ENCODE results near the gene WWOX. TPM values are rescaled to one million over a fixed set of nuclear protein-coding genes. Genes with fewer than 3 reads are reported as not detected.

Gene WWOX
- polyA plus RNA-seq, 3 donors = 40.3 to 43.7 (median 41.5) TPM

DNA sequence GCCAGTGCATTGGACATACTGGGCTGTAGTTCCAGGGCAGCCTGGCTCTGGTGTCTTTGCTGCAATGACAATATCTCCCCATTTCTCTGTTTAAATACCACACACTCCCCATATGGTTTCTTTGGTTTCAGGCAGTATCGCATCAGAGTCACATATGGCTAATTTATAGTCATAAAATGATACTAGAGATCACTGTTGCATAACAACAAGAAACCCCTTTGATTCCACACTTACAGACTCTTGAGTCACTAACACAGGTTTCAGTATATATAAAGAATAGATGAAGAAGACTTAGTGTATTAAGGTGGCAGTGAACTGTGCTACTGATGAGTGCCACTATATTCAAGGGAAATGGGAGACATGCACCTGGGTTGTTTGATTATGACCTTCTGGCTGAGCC, 281.6 kb downstream of the WWOX start:
- no peak for DNase-seq (ENCODE audit: low read depth in 3 of 3, low spot score in 2 of 3)

DNA sequence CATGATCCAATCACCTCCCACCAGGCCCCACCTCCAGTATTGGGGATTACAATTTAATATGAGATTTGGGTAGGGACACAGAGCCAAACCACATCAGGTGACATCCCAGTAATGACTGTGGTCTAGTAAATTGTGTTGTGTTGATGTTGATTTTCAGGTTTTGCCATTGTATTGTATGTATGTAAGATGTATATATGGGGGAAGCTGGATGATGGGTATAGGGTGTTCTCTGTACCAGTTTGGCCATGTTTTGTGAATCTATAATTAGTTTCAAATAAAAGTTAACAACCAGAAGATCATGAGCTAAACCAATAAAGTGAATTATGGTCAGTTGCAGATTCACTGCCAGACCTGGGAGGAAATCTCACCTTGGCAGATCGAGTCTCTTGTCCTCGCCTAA, 283.7 kb downstream of the WWOX start:
- DNase-seq (ENCODE audit: low read depth in 3 of 3, low spot score in 2 of 3) = no peak

DNA sequence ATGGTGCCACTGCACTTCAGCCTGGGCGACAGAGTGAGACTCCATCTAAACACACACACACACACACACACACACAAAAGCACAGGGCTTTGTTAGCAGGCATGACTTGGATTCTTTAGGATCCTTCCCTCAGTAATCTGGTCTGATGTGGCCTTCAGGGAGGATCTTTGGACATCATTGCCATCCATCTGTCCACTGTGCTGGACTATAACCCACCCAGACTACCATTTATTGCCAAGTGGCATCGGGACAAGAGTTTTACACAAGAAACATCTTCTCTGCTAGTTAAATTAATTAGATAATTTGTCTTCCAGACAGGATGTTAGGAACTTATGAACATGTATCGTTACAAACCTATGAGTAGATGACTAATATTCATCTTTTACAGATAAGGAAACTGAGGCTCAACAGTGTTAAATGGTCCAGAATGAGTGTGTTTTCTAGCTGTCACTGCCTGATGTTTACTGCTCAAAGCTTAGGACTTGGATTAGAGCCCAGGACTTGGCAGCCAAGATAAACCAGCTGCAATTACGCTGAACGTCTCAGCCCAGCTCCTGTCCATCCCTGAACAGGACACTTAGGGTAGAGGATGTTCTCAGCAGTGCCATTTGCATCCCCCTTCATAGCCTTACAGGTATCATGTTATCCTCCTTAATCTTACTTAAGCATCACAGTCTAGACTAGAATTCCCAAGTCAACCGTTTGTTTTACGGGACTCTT, 285.8 kb downstream of the WWOX start:
- no peak for DNase-seq (ENCODE audit: low read depth in 3 of 3, low spot score in 2 of 3)

DNA sequence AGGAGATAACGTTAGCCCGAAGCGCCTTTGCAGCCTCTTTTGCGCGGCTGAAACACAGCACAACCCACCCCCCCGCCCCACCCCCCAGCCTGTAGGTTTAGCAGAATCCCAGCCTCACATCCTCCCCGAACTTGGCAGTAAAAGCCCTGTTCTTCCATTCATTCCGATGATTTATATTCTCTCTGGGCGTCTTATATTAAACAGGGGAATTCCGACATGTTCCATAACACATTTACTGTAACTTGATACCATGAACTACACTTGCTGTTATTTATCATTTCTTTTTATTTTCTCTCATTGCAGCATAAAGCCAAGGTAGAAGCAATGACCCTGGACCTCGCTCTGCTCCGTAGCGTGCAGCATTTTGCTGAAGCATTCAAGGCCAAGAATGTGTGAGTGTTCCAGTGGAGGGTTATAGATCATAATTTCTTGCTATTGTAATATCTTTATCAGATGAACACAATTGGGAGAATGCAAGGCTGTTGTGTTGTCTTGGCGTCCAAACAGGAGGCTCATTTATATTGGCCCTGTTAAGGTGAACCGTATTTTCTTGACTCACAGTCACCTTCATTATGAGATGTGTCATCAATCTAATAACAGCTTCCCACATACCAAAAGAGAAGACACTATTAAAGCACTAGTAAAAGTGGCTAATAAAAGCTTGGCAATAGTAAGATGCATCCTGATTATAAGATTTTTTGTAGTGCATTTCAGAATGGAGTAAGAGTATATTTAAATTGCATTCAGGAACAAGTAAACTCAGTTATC, 287.3 kb downstream of the WWOX start:
- peak in 2 of 3 donors; percentile 41 to 44 for DNase-seq (ENCODE audit: low read depth in 3 of 3, low spot score in 2 of 3)

DNA sequence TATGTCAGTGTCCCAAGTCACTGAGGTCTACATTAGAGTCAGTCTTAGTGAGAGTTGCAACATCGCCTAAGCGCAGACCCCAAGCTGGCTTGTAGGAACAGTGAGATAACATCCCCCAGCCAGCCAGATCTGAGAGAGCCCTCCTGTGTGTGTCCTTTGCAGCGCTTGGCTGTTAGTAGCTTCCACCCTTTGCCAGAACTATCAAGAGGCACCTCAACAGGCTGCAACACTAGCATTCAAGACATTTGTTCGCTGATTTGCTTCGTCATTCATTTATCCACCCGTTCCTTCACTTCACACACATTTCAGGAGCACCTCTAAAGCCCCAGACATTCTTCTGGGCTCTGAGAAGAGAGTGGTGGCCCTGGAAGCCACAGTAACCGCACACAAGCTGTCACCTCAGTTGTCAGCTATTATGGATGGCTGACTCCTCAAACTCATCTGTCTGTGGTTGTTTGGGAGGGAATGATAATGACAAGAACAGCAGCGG, 289.6 kb downstream of the WWOX start:
- DNase-seq (ENCODE audit: low read depth in 3 of 3, low spot score in 2 of 3) = no peak

DNA sequence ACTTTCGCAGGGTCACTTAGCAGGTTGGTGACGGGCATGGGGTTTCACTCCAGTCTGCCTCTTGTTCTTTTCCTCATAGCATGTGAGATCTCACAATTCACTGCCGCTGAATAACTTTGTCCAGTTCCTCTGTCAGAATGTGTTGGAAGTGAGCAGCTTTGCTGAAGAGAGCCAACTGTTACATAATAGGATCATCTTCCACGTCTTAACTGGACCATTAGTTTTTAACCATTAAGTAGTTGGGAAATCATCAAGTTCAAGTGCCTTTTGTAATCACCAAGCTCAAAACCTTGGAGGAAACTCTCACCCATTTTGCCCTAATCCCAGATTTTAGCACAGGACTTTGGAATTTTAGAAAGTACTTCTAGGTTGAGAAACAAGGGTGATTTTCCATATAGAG, 290.6 kb downstream of the WWOX start:
- DNase-seq (ENCODE audit: low read depth in 3 of 3, low spot score in 2 of 3) = no peak

DNA sequence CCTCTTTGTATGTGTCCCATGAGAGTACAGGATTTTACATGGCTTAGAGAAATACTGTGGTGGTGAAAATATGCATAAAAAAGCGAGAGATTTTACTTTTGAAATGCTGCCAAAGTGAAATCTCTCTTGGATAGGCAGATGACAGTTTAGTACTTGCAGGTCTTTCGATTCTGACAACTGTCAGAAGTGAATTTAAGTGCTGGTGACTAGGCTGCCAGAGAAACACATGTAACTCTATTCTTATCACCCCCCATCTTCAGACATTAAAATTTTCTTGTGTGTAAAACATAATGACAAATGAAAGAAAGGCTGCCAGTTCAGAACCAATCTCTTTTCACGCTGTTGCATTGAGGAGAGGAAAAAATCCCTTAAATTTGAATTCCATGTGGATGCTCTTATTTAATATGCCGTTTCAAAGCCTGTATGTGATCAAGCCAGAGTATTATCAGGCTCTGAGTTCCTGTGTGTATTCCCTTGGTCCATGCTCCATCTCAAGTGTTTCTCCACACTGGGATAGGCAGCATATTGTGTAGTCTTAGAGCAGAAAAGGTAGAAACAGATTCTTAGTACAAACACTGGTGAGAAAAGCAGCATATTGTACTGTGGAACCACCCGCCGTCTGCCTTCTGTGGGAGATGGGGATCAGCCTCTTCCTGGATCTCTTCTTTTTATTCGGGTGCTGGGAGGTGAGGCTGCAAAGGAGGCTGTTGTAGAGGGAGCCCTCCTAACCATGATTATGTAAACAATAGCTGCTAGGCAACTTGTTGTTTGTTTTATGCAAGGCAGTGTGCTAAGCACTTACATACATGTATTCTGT, 291.3 kb downstream of the WWOX start:
- no peak for DNase-seq (ENCODE audit: low read depth in 3 of 3, low spot score in 2 of 3)

DNA sequence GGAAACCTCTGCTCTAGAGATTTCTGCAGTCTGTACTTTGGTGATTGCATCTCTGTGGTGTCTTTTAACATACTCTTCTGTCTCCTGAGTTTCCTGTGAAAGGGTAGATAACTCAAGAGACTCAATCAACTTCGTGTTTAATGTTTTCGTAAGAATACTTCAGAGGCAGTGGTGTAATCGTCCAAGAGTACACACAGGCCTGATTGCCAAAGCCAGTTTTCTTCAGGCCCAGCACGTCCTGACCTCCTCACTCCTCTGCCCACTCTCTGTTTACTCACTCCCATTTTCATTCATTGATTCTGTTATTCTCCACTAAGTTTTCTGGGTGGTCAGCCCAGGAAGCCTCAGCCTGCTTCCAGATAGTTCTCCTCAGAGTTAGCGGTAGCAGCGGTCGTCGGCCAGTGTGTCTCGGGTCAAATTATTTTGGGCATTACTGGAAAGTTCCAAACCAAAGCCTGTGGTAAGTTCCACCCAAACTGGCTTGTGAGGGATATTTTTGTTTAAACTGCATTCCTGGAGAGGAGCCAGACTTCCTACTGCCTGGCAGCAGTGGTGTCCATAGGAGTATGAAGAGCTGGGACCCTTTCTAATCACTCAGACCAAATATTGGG, 293.2 kb downstream of the WWOX start:
- DNase-seq (ENCODE audit: low read depth in 3 of 3, low spot score in 2 of 3) = no peak

DNA sequence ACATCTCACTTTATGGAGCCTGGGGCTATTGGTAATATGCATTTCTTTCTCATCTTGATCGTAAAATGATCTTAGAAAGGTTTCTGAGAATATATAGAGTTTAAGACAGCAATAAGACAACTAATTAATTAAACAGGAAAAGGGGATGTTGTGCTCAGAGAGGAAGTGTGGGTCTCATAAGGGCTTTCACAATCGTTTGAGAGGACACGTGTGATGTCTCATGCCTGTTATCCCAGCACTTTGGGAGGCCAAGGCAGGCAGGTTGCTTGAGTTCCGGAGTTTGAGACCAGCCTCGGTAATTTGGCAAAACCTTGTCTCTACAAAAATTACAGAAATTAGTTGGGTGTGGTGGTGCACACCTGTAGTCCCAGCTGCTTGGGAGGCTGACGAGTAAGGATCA, 295.6 kb downstream of the WWOX start:
- DNase-seq (ENCODE audit: low read depth in 3 of 3, low spot score in 2 of 3) = no peak

DNA sequence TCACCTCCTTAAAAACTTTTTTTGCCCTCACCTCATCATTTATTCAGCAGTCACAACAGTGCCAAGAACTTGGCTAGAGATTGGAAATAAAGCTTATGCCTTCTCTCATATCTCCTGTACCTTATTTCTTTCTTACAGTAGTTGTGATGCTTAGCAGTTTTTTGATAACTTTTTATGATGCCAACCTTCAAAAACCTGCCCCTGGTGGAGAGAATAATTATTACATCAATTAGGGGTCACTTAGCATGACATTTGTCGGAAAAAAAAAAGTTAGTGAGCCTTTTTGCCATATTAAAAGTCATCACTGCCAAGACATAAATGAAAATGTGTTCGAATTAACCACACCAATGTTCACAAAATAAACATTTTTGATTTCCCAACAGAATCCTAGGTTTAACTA, 296.6 kb downstream of the WWOX start:
- DNase-seq (ENCODE audit: low read depth in 3 of 3, low spot score in 2 of 3) = no peak

DNA sequence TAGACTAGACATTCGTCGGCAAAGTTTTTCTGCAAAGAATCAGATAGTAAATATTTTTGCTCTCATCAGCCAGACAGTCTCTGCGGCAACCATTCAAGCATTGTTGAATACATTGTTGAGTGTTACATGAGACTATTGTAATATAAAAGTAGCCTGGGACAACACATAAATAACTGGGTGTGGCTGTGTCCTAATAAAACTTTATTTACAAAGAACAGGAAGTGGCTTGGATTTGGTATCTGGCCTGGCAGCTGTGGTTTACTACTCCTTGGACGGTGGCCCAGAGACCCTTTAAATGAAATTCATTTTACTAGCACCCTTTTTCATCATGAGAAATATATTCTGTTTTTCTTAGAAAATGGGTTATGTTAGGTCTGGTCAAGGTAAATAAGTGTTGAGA, 297.2 kb downstream of the WWOX start:
- no peak for DNase-seq (ENCODE audit: low read depth in 3 of 3, low spot score in 2 of 3)

DNA sequence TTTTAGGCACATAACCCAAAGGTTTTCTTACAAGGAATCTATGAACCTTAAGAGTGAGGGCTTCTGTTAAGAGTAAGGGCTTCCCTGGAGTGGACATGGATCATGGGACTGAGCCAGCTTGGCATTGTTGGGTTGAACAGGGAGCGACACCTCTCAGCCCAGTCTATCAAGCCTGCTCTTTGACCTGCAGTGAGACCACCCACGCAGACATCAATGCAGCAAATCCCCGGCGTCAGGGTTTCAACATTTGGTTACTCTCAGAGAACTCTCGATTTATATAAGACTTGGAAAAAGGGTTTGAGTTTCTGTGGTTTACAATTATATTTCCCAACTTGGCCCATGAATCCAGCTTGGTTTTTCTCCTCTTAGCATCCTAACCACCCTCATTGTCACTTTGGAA, 299.9 kb downstream of the WWOX start:
- no peak for DNase-seq (ENCODE audit: low read depth in 3 of 3, low spot score in 2 of 3)

DNA sequence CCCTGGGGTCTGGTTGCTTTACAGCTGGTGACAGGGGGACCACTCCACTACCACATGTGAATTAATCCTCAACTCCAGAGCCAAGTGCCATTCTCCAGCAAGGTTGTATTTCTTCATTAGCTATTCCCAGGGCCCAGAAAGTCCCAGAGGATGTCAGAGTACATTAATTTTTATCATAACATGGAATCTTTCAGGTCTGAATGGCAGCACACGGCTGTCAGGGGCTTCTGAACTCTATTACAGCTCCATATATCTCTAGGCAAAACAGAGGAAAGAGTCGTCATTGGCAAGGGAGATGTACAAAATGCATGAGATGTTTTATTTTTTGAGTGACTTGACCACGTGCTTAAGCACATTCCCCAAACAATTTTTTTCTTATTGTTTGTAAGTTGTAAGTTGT, 303.4 kb downstream of the WWOX start:
- no peak for DNase-seq (ENCODE audit: low read depth in 3 of 3, low spot score in 2 of 3)

DNA sequence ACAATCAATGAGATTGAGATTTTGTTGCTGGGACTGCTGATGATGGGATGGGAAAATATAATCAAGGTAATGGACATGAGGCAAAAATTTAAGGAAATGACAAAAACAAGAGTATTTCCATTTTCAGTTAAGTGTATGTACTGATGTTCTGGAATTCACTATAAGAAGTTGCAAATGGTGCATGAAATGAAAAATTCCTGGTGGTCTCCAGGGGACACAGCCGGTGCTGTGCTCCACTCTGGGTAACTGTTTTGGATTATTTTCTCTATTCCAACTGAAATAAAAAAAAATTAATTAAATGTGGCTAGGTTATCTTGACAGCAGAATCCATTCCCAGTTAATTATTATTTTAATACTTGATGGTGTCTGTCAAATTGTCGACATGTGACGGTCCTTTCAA, 305.6 kb downstream of the WWOX start:
- DNase-seq (ENCODE audit: low read depth in 3 of 3, low spot score in 2 of 3) = no peak

DNA sequence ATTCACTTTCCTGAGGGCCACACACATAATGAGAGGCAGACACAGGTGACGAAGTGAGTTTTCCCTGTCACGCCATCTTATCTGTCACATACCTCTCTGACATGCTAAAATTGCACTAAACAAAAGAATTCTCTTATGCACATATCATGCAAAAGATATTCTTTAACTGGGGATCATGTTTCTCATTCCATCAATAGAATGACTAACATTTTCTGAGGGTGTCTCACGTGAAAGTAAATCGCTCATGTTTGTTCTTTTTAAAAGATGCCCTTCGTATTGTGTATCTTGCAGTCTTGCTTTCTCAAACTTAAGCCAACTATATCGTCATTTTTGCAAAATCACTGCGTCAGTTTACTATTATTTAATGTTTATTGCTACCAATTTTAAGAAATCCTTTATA, 306.4 kb downstream of the WWOX start:
- no peak for DNase-seq (ENCODE audit: low read depth in 3 of 3, low spot score in 2 of 3)

DNA sequence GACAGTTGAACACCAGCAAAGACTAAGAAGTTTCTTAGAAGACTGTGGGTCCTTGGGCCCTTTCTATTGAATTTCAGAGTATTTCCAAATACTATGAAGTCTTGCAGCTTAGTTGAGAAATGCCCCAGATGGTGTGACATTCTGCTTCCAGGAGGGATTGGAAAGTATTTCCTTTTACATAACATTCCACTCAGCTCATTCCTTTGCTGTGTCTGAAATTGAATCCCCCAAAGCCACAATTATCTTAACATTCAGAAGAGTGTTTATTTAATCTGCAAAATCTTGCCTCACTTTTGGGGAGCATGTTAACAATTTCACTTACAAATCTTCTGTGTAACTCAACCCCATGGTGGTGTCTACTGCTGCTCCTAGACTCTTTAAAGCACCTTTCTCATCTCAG, 307.7 kb downstream of the WWOX start:
- DNase-seq (ENCODE audit: low read depth in 3 of 3, low spot score in 2 of 3) = no peak

DNA sequence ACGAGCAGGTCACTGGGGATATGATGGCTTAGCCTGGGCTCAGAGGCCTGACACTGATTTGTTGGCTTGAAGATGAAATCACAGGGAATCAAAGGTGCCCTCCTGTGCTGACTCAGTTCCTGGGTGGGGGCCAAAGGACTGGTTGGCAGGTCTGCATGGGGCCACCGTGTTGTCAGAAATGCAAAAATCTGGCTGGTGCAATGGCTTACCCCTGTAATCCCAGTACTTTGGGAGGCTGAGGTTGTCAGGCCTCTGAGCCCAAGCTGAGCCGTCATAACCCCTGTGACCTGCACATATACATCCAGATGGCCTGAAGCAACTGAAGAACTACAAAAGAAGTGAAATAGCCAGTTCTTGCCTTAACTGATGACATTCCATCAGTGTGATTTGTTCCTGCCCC, 314.2 kb downstream of the WWOX start:
- DNase-seq (ENCODE audit: low read depth in 3 of 3, low spot score in 2 of 3) = no peak

DNA sequence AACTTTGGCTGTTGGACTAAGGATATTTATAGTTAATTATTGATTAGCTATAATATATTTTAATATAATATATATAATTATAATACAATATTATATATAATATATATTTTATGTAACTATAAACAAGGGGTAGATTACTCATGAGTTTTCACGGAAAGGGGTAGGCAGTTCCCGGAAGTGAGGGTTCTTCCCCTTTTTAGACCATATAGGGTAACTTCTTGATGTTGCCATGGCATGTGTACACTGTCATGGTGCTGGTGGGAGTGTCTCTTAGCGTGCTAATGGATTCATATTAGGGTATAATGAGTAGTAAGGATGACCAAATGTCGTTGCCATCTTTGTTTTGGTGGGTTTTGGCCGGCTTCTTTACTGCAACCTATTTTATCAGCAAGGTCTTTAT, 315.6 kb downstream of the WWOX start:
- DNase-seq (ENCODE audit: low read depth in 3 of 3, low spot score in 2 of 3) = no peak

DNA sequence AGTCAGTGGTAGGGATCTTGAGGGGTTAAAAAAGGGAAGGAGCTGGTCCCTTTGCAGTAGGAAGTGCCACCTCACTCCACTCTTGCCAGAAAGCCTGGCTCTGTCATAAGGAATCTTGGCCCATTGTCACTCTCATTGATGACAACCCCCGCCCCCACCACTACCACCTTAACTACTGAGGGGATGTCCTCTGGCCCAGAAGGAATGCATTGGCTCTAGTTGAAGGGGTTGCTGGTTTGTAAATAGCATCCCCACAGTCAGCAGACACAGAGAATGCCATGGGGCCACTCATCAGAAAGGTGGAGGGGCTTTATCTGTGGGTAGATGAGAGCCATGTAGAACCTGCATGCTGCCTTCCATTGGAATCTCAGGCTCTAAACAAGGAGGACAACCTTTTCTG, 316.2 kb downstream of the WWOX start:
- DNase-seq (ENCODE audit: low read depth in 3 of 3, low spot score in 2 of 3) = no peak

DNA sequence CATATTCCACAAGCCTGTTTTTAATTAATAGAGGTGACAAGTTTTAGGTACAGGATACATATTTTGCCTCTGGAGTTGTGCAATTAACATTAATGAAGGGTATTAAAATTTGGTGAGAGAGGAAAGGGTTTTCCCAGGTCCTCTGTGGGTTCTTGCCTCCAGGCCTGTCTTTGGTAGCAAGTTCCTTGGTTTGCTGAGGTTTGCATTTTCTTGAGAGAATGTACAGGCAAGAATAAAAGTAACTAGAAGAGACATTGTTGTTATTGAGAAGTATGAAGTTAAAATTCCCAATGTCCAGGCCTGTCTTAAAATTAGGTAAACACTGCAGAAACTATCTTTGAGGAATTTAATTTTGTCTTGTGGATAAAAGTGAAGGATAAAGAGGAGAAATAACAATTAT, 316.9 kb downstream of the WWOX start:
- DNase-seq (ENCODE audit: low read depth in 3 of 3, low spot score in 2 of 3) = no peak

DNA sequence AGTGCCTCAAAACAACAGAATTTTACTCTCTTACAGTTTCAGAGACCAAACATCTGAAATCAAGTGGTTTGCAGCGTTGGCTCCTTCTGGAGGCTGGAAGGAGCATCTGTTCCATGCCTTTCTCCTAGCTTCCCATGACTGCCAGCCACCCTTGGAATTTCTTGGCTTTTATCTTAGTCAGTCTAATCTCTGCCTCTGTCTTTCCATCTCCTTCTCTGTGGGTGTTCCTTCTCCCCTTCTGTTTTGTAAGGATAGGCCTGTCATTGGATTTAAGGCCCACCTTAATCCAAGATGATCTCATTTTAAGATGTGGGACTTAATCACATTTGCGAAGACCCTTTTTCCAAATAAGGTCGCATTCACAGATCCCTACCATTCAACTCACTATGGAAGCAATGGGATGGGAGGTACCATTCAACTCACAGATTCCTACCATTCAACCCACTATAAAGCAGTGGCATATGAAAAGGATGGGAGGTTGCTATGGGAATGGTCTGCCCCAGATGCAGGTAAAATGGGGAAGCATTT, 321.8 kb downstream of the WWOX start:
- DNase-seq (ENCODE audit: low read depth in 3 of 3, low spot score in 2 of 3) = no peak

Measured in right renal cortex interstitium (tissue), 3 donors.